GM23338 (cell line): Measurements from ENCODE around the gene ABL1. TPM values are rescaled to one million over a fixed set of nuclear protein-coding genes. Genes with fewer than 3 reads are reported as not detected.

ENCODE experiments used
- ATAC-seq: fragments of 200-7000 bp; cut with Tn5 transposase; 3 replicates; pipeline ENCODE4 v1.9.1; 2020
- DNase-seq: peaks from one replicate; pipeline ENCODE4 v3.0.0-alpha.2; 2015; ENCODE audit warnings: low spot score
- H2AFZ ChIP-seq: fragments of 200-600 bp; sonication (generic); 2 replicates; pipeline ENCODE4 v1.8.0; 2016; ENCODE audit warnings: antibody characterized with exemption, mild to moderate bottlenecking, moderate library complexity
- H3F3A ChIP-seq: fragments of 200-600 bp; sonication (generic); replicated peaks from 2 replicates; pipeline ENCODE4 v1.8.0; 2017; ENCODE audit warnings: antibody characterized with exemption, mixed run types, low read depth
- H3K27ac ChIP-seq: fragments of 200-600 bp; sonication (generic); 2 replicates; pipeline ENCODE4 v1.6.1; 2016; ENCODE audit warnings: low read depth
- H3K27me3 ChIP-seq: fragments of 200-600 bp; sonication (generic); 2 replicates; pipeline ENCODE4 v1.8.0; 2016; ENCODE audit warnings: mild to moderate bottlenecking, mixed run types, moderate library complexity; ENCODE audit not compliant: insufficient read depth
- H3K36me3 ChIP-seq: fragments of 200-600 bp; sonication (generic); 2 replicates; pipeline ENCODE4 v1.8.0; 2016; ENCODE audit warnings: mild to moderate bottlenecking; ENCODE audit not compliant: insufficient read depth
- H3K4me1 ChIP-seq: fragments of 200-600 bp; sonication (generic); 2 replicates; pipeline ENCODE4 v1.8.0; 2016; ENCODE audit warnings: mild to moderate bottlenecking, moderate library complexity; ENCODE audit not compliant: insufficient read depth
- H3K4me2 ChIP-seq: fragments of 200-600 bp; sonication (generic); 2 replicates; pipeline ENCODE4 v1.7.1; 2017; ENCODE audit warnings: mixed run types
- H3K4me3 ChIP-seq: fragments of 200-600 bp; sonication (generic); 2 replicates; pipeline ENCODE4 v1.6.1; 2016; ENCODE audit warnings: mixed run types
- H3K79me2 ChIP-seq: fragments of 200-600 bp; sonication (generic); replicated peaks from 2 replicates; pipeline ENCODE4 v1.8.0; 2017; ENCODE audit warnings: mild to moderate bottlenecking; ENCODE audit not compliant: insufficient read depth
- H3K9me2 ChIP-seq: fragments of 200-600 bp; sonication (generic); 2 replicates; pipeline ENCODE4 v1.8.0; 2017; ENCODE audit not compliant: insufficient read depth
- H4K20me1 ChIP-seq: fragments of 200-600 bp; sonication (generic); replicated peaks from 2 replicates; pipeline ENCODE4 v1.8.0; 2017; ENCODE audit warnings: mild to moderate bottlenecking; ENCODE audit not compliant: insufficient read depth
- H3K27ac Mint-ChIP-seq: 2 replicates; pipeline ENCODE4 v1.8.0; 2020; ENCODE audit warnings: inconsistent platforms, mild to moderate bottlenecking, moderate library complexity, mixed read lengths
- H3K27me3 Mint-ChIP-seq: 3 replicates; pipeline ENCODE4 v1.8.0; 2022; ENCODE audit warnings: low read depth, mild to moderate bottlenecking, moderate library complexity, mixed read lengths, inconsistent platforms; ENCODE audit not compliant: insufficient read depth, poor library complexity
- H3K36me3 Mint-ChIP-seq: 3 replicates; pipeline ENCODE4 v1.8.0; 2021; ENCODE audit warnings: low read depth, mild to moderate bottlenecking, inconsistent platforms, moderate library complexity, mixed read lengths
- H3K4me1 Mint-ChIP-seq: 3 replicates; pipeline ENCODE4 v1.8.0; 2020; ENCODE audit warnings: mild to moderate bottlenecking, inconsistent platforms, mixed read lengths
- H3K4me3 Mint-ChIP-seq: 3 replicates; pipeline ENCODE4 v1.8.0; 2021; ENCODE audit warnings: moderate library complexity, mild to moderate bottlenecking, inconsistent platforms, mixed read lengths
- H3K9me3 Mint-ChIP-seq: 3 replicates; pipeline ENCODE4 v1.8.0; 2020; ENCODE audit warnings: moderate library complexity, mild to moderate bottlenecking, inconsistent platforms, mixed read lengths
- EZH2 ChIP-seq: fragments of 200-600 bp; sonication (generic); IDR thresholded peaks from one replicate; pipeline ENCODE4 v1.8.0; 2017; ENCODE audit warnings: antibody characterized with exemption, mild to moderate bottlenecking, low read depth; ENCODE audit not compliant: unreplicated experiment
- EZH2phosphoT487 ChIP-seq: fragments of 200-600 bp; sonication (generic); IDR thresholded peaks from one replicate; pipeline ENCODE4 v1.8.1; 2018; ENCODE audit warnings: antibody characterized with exemption; ENCODE audit not compliant: unreplicated experiment
- JUNB ChIP-seq: IDR thresholded peaks from one replicate; pipeline ENCODE4 v1.6.1; 2016; ENCODE audit warnings: antibody characterized with exemption; ENCODE audit not compliant: unreplicated experiment
- POLR2AphosphoS5 ChIP-seq: IDR thresholded peaks from 2 replicates; pipeline ENCODE4 v1.6.1; 2016; ENCODE audit warnings: antibody characterized with exemption, low read depth
- REST ChIP-seq: IDR thresholded peaks from one replicate; pipeline ENCODE4 v1.6.1; 2018; ENCODE audit warnings: antibody characterized with exemption; ENCODE audit not compliant: unreplicated experiment
- ZNF331 ChIP-seq: fragments of 250-450 bp; sonication (Bioruptor Pico); IDR thresholded peaks from 2 replicates; pipeline ENCODE4 v1.5.0; 2020; ENCODE audit warnings: low read depth, mild to moderate bottlenecking, moderate library complexity
- ZNF462 ChIP-seq: fragments of 250-450 bp; sonication (Bioruptor Pico); IDR thresholded peaks from 2 replicates; pipeline ENCODE4 v1.5.0; 2020; ENCODE audit warnings: mild to moderate bottlenecking, moderate library complexity
- polyA plus RNA-seq: library from polyadenylated mRNA; unstranded; fragments of >200 nt; fragmentation: Nextera tagmentation; extraction: Ambion mirVana; gene quantifications from 2 replicates; pipeline ENCODE4 v1.2.1, GENCODE V29; 2016
- total RNA-seq: library from RNA; depleted of rRNA; stranded (reverse); fragments of >200 nt; shearing (Covaris generic); gene quantifications from 2 replicates; pipeline ENCODE4 v1.2.3, GENCODE V29; 2014

ABL1 gene
- total and polyA plus RNA-seq, 2 experiments from 2014 or later: 20.7 to 85.1 TPM

- no peak for TF ChIP-seq ZNF462 (CRISPR knock-in tag)
Observed at GRCh38 chr9:130917168-130917960, 82.3 kb downstream of the ABL1 start (continued).

- no peak for ATAC-seq
- TF ChIP-seq ZNF331: no peak
- no peak for TF ChIP-seq EZH2phosphoT487
- TF ChIP-seq JUNB: no peak
- no peak for TF ChIP-seq EZH2
- no peak for TF ChIP-seq REST
- TF ChIP-seq POLR2AphosphoS5: no peak
Observed at GRCh38 chr9:130918101-130918825, 83.2 kb downstream of the ABL1 start.

More at GRCh38 chr9:130918101-130918825, 83.2 kb downstream of the ABL1 start:
- Histone ChIP-seq H3K4me1 (no peaks in the 10 kb centered on the region), H4K20me1 (no peaks in the 10 kb centered on the region), H3K4me3 (no peak overlapping the region), H3K4me2 (no peak overlapping the region), H3F3A (no peaks in the 10 kb centered on the region), H3K36me3 (no peaks in the 10 kb centered on the region), H3K79me2 (no peaks in the 10 kb centered on the region), H3K27ac (no peak overlapping the region), H3K9me2 (no peaks in the 10 kb centered on the region), H2AFZ (no peak overlapping the region), H3K27me3 (no peaks in the 10 kb centered on the region)
- H3K4me3 Mint-ChIP-seq: no peak overlapping the region
- no peaks in the 10 kb centered on the region for H3K9me3 Mint-ChIP-seq
- H3K4me1 Mint-ChIP-seq: peaks cover 20% of the 10 kb centered on the region
- no peak for DNase-seq
- H3K27me3 Mint-ChIP-seq: peaks cover 12% of the 10 kb centered on the region
- no peaks in the 10 kb centered on the region for H3K36me3 Mint-ChIP-seq
- no peak overlapping the region for H3K27ac Mint-ChIP-seq
